NCI-H2227 (cell line): ENCODE measurements around the gene ENDOD1.

ENCODE experiments used
- DNase-seq: peaks from one replicate; lab custom pipeline; 2025; ENCODE audit not compliant: unreplicated experiment; lab: John Stamatoyannopoulos, UW

Gene ENDOD1

DNA sequence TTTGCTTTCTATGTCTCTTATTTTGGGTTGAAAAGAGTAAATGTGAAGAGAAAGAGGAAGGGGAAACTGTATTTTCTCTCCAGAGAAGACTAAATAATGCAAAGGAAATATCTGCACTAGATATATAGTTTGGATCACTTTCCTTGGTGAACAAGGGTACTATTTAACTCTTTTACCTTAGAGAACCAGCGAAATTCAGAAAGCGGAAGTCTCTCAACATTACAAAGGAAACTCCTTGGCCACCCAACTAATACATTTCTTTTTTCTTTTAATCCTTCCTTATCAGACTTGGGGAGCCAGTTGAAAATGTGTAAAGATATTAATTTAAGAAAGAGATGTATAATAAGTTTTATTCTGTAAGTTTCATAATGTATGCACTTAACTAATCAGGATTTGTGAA, 77.1 kb downstream of the ENDOD1 start:
- no peak for DNase-seq

DNA sequence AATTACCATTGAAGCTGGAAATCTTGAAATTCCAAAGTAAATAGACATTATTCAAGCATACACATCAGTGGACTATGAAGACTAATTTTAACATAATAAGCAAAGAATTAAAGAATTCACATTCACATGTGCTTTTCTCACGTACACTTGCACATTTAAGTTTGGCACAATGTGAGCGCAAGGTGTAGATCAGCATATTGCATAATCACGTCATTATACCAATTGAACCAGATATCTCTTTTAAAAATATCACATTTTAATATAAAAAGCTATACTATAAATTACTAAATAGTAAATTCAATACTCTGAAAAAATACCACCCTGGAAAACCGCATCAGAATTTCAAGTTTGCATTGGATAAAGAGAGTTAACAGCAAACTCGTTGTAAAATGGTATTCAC, 80.6 kb downstream of the ENDOD1 start:
- no peak for DNase-seq

DNA sequence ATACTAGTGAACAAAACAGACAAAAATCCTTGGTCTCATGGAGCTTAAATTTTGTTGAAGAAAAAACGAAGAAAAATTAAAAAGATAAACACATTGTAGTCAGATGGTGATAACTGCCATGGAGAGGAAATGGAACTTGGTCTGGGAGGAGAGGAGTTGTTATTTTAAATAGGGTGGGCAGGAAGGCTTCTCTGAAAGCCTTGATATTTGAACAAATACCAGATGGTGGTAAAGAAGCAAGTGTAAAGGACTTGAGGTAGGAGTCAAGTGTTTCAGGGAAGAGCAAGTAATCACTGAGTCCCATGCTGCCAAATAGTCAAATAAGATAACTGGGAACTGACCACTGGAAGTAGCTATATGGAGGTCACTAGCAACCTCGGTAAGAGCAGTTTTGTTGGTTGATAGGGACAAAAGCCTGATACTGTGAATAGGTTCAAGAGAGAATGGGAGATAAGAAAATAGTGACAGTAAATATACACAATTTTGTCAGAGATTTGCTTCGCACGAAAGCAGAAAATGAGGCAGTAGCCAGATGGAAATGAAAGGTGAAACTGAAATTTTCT, 86.3 kb downstream of the ENDOD1 start:
- no peak for DNase-seq
